AG09309 (cell line): ENCODE results near the gene MEFV.

Experiments
- DNase-seq: peaks from one replicate; pipeline ENCODE4 v3.0.0-alpha.2; 2010; ENCODE audit warnings: low read depth
- H3K4me3 ChIP-seq: 2 replicates; pipeline ENCODE4 v1.5.1; 2011; ENCODE audit warnings: mild to moderate bottlenecking, low read depth, low read length, moderate library complexity; ENCODE audit not compliant: control insufficient read depth
- TF ChIP-seq, protein P1 (sequence below): IDR thresholded peaks from 2 replicates; pipeline ENCODE4 v1.5.1; 2011; ENCODE audit warnings: mild to moderate bottlenecking, low read depth, low read length, inconsistent platforms; ENCODE audit not compliant: insufficient read depth, control insufficient read depth; ENCODE audit errors: missing control alignments

MEFV gene

DNA sequence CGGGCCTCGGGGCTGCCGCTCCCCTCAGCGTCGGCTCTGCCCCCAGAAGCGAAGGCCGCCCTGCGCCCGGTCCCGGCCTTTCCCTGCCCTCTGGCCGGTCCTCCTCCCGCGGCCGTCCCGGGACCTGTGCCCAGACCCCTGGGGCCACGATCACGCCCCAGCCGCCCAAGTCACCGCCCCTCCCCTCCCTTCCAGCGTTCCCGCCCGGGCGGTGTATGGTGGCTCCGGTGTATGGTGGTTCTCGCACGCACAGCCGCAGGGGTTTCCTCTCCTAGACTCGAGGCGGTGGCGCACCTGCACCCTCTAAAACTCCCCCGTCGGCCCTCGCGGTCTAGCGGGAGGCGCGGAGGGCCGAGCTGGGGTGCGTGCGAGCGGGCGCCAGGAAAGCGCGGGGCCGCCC lies 38.8 kb upstream of the MEFV start:
- DNase-seq = no peak
- H3K4me3 ChIP-seq = no peak overlapping the region

DNA sequence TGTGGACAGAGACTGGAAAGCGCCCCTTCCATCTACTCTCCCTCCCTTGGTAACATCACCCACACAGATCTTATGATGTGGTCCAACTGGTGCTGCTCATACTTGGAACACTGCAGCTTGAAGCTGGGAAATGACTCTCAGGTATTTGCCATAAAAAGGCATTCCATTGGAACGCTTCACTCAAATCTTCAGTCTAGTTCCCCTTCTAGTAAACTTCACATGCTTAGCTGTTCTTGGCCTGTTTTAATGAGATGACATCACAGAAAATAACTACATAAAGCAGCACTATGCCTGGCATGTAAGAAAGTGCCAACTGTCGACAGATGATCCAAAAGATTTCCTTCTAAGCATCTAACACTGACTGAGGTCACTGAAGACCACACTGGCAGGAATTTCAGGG lies 36.2 kb upstream of the MEFV start:
- no peak overlapping the region for H3K4me3 ChIP-seq
- peak; percentile 29 for DNase-seq
- TF ChIP-seq, protein P1, sequence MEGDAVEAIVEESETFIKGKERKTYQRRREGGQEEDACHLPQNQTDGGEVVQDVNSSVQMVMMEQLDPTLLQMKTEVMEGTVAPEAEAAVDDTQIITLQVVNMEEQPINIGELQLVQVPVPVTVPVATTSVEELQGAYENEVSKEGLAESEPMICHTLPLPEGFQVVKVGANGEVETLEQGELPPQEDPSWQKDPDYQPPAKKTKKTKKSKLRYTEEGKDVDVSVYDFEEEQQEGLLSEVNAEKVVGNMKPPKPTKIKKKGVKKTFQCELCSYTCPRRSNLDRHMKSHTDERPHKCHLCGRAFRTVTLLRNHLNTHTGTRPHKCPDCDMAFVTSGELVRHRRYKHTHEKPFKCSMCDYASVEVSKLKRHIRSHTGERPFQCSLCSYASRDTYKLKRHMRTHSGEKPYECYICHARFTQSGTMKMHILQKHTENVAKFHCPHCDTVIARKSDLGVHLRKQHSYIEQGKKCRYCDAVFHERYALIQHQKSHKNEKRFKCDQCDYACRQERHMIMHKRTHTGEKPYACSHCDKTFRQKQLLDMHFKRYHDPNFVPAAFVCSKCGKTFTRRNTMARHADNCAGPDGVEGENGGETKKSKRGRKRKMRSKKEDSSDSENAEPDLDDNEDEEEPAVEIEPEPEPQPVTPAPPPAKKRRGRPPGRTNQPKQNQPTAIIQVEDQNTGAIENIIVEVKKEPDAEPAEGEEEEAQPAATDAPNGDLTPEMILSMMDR = no peak

More for the DNA sequence above, 38.8 kb upstream of the MEFV start:
- TF ChIP-seq, protein P1 = no peak

GRCh38 chr16:3289998-3290673 lies 33.7 kb upstream of the MEFV start:
- no peak for DNase-seq
- no peak overlapping the region for H3K4me3 ChIP-seq
- TF ChIP-seq, protein P1 = no peak

DNA sequence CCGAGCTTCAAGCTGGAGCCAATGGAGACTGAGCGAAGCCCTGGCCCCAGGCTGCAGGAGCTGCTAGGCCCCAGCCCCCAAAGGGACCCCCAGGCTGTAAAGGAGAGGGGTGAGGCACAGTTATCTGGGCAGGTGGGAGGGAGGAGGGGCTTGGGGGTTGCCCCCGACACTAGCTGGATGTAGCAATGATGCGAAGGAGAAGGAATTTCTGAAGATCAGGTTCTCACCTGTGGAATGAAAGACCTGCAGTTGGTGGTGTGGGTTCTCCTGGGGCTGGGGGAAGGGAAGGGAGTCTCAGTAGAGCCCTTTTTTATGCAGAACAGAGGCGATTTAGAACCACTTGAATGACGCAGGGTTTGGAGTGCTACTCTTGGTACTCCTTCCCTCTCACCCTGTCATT lies 28.7 kb upstream of the MEFV start:
- TF ChIP-seq, protein P1 = no peak
- peak overlapping the region; percentile 70 for H3K4me3 ChIP-seq
- DNase-seq = no peak

DNA sequence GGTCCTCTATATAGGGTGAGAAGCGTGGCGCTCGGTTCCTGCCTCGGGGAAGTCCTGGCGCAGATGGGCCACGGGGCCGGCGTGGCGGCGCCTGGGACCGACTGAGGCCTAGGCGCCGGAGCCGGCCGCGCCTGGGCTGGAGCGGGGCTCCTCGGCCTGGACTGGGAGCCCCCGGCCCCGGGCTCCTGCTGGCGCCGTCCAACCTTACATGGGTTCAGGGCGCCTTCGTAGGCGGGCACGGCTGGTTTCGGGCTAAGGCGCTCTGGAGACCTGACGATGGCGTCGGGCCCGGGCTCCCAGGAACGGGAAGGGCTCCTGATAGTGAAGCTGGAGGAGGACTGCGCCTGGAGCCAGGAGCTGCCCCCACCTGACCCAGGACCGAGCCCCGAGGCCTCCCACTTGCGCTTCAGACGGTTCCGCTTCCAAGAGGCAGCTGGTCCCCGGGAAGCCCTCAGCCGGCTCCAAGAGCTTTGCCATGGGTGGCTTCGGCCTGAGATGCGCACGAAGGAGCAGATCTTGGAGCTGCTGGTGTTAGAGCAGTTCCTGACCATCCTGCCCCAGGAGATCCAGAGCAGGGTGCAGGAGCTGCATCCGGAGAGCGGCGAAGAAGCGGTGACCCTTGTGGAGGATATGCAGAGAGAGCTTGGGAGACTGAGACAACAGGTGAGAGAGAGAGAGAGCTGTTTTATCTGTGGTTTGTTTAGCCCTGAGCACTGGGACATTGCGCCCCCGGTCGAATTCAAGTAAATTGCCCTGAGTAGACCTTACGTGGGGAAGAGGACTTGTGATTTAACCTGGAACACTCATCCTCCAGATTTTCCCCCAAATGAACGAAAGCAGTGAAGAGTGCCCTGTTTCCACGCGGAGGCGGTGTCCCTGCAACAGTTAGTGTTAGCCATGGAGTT lies 27.4 kb upstream of the MEFV start:
- peak overlapping the region; percentile 70 for H3K4me3 ChIP-seq
- TF ChIP-seq, protein P1 = no peak
- no peak for DNase-seq

DNA sequence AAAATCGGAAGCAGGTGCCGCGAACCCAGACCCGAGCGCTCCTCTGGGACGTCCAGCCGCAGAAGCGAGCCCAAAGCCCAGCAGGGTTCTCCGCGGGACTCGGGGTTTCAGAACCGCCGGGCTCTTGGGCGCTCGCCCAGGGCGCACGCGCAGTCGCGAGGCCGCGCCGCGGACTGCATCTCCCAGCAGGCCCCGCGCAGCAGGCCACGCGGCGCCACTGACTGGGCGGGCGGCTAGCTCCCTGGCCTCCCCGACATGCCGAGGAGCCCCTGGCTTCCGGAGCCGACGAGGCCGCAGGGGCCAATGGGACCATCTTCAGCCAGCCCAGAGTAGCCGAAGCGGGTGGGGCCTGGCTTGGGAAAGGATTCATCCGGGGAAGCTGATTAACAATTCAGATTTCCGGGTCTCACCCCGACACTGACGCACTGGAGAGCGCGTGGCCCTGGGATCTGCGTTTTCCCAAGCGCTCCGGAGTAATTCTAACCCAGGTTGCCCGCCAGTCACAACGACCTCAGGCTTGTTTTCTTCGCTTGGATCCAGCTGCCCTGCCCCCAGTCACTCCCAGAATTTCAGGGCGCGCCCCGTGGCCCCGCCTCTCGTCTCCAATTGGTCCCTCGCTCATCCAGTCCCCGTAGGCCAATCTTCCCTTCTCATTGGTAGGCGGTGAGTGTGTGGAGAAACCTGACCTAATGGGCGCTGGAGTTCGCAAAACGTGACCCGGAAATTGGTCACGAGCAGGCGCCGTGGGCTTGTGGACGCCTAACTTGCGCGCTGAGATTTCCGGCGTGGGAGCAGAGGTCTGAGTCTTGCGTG lies 26.5 kb upstream of the MEFV start, which contains the start of gene ZNF263:
TSS of gene ZNF263 (plus strand) at position 762 of the 813 bp plus-strand sequence. CDS start 328 bp downstream, outside the sequence.
- TF ChIP-seq, protein P1 = no peak
- H3K4me3 ChIP-seq = peak within 1 kb of the TSS; percentile 70
- peak; percentile 94 for DNase-seq
